ENCODE results near the gene ALK.

DNA sequence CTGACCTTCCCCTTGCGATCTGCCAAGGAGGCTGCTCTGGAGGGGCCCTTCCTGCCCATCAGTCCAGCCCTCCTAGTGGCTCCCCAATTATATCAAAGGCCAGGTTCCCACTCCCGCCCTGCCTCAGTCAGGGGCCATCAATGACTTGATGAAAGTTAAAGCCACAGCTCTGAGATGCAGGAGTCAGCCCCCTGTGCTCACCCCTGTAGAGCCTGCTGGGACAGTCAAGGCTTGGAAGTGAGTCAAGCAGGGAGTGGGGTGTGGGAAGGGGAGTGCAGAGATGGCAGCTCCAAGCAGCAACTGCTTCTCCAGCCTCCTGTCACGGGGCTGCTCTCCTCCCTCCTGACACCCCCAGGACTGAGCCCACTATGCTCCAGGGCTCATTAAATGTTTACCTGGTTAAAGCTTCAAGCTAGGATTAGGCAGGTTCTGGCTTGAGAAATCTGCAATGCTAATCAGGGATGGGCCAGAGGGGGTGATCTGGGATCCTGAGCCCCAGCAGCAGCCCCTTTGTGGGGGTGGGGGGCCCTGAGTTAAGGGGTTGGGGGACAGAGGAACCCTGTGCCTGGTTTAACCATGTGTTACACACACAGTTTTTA is 42.7 kb upstream of the ALK start:
- no peak for TF ChIP-seq CTCF (conservative IDR thresholded peaks at IDR 0.05; ENCODE audit: low read depth, low read length)
- no peak for TF ChIP-seq EZH2 (IDR thresholded peaks at IDR 0.05; ENCODE audit: low read length, unreplicated experiment)
